ENCODE data around the gene AMN1.
"Not testable (repeated sequence)": the region's sequence is repeated elsewhere in the genome, so short reads cannot be mapped to it uniquely, and the experiment has no call there.

AMN1 gene

GRCh38 chr12:31728917-31729640, at the start of gene AMN1:
Gene AMN1 (minus strand): TSS chr12:31729021. CDS start chr12:31729008, 13 bp downstream.
- H3K36me3 Mint-ChIP-seq, result peaks cover 23% of the 10 kb centered on the region
- peak within 1 kb of the TSS; percentile 97 for H3K4me3 Mint-ChIP-seq
- DNase-seq (ENCODE audit: low spot score in 2 of 2) (peak; percentile 100), ATAC-seq (ENCODE audit: low read depth) (peak; percentile 88)
- H3K27me3 Mint-ChIP-seq, result no peaks in the 10 kb centered on the region
- peaks cover 4% of the 10 kb centered on the region for H3K9me3 Mint-ChIP-seq
- peaks cover 28% of the 10 kb centered on the region for H3K4me1 Mint-ChIP-seq
- H3K27ac Mint-ChIP-seq, result peak within 1 kb of the TSS; percentile 91

- peak; percentile 83 for ATAC-seq (ENCODE audit: low read depth)
- H3K27me3 Mint-ChIP-seq, result no peaks in the 10 kb centered on the region
- DNase-seq (ENCODE audit: low spot score in 2 of 2), result no peak
- H3K4me3 Mint-ChIP-seq, result no peak overlapping the region
- peaks cover 2% of the 10 kb centered on the region for H3K36me3 Mint-ChIP-seq
- H3K4me1 Mint-ChIP-seq, result peaks cover 20% of the 10 kb centered on the region
- peak overlapping the region; percentile 45 for H3K27ac Mint-ChIP-seq
- H3K9me3 Mint-ChIP-seq, result no peaks in the 10 kb centered on the region
Observed at GRCh38 chr12:31773867-31774266, 45.0 kb upstream of the AMN1 start.

- H3K36me3 Mint-ChIP-seq, result peaks cover 2% of the 10 kb centered on the region
- H3K4me1 Mint-ChIP-seq, result peaks cover 20% of the 10 kb centered on the region
- H3K9me3 Mint-ChIP-seq, result no peaks in the 10 kb centered on the region
- H3K27ac Mint-ChIP-seq, result peak overlapping the region; percentile 45
- H3K27me3 Mint-ChIP-seq, result no peaks in the 10 kb centered on the region
- DNase-seq (ENCODE audit: low spot score in 2 of 2) (no peak), ATAC-seq (ENCODE audit: low read depth) (no peak)
- H3K4me3 Mint-ChIP-seq, result no peak overlapping the region
Observed at GRCh38 chr12:31773223-31773750, 44.5 kb upstream of the AMN1 start.

GRCh38 chr12:31772685-31773222, 43.9 kb upstream of the AMN1 start:
- H3K27ac Mint-ChIP-seq, result peak overlapping the region; percentile 51
- no peak overlapping the region for H3K4me3 Mint-ChIP-seq
- peaks cover 2% of the 10 kb centered on the region for H3K36me3 Mint-ChIP-seq
- no peak for DNase-seq (ENCODE audit: low spot score in 2 of 2)
- no peak for ATAC-seq (ENCODE audit: low read depth)
- H3K27me3 Mint-ChIP-seq, result no peaks in the 10 kb centered on the region
- no peaks in the 10 kb centered on the region for H3K9me3 Mint-ChIP-seq
- peaks cover 24% of the 10 kb centered on the region for H3K4me1 Mint-ChIP-seq

- H3K27ac Mint-ChIP-seq, result peak overlapping the region; percentile 51
- H3K4me3 Mint-ChIP-seq, result no peak overlapping the region
- no peaks in the 10 kb centered on the region for H3K9me3 Mint-ChIP-seq
- H3K27me3 Mint-ChIP-seq, result no peaks in the 10 kb centered on the region
- H3K36me3 Mint-ChIP-seq, result peaks cover 2% of the 10 kb centered on the region
- ATAC-seq (ENCODE audit: low read depth), result no peak
- H3K4me1 Mint-ChIP-seq, result peaks cover 28% of the 10 kb centered on the region
- no peak for DNase-seq (ENCODE audit: low spot score in 2 of 2)
Observed at GRCh38 chr12:31772186-31772585, 43.4 kb upstream of the AMN1 start.

- DNase-seq (ENCODE audit: low spot score in 2 of 2), result no peak
- H3K27ac Mint-ChIP-seq, result peak overlapping the region; percentile 9
- peaks cover 4% of the 10 kb centered on the region for H3K9me3 Mint-ChIP-seq
- no peak overlapping the region for H3K4me3 Mint-ChIP-seq
- no peak for ATAC-seq (ENCODE audit: low read depth)
- H3K27me3 Mint-ChIP-seq, result no peaks in the 10 kb centered on the region
- H3K36me3 Mint-ChIP-seq, result peaks cover 5% of the 10 kb centered on the region
- peaks cover 22% of the 10 kb centered on the region for H3K4me1 Mint-ChIP-seq
Observed at GRCh38 chr12:31768046-31768445, 39.2 kb upstream of the AMN1 start.

GRCh38 chr12:31765931-31766330, 37.1 kb upstream of the AMN1 start:
- H3K27me3 Mint-ChIP-seq, result no peaks in the 10 kb centered on the region
- H3K36me3 Mint-ChIP-seq, result peaks cover 3% of the 10 kb centered on the region
- DNase-seq (ENCODE audit: low spot score in 2 of 2) (no peak), ATAC-seq (ENCODE audit: low read depth) (no peak)
- no peak overlapping the region for H3K4me3 Mint-ChIP-seq
- H3K9me3 Mint-ChIP-seq, result peaks cover 4% of the 10 kb centered on the region
- peaks cover 15% of the 10 kb centered on the region for H3K4me1 Mint-ChIP-seq
- H3K27ac Mint-ChIP-seq, result no peak overlapping the region

GRCh38 chr12:31759632-31760459, 31.0 kb upstream of the AMN1 start:
- no peak for ATAC-seq (ENCODE audit: low read depth)
- peaks cover 3% of the 10 kb centered on the region for H3K36me3 Mint-ChIP-seq
- peak overlapping the region; percentile 46 for H3K27ac Mint-ChIP-seq
- H3K4me3 Mint-ChIP-seq, result no peak overlapping the region
- peaks cover 5% of the 10 kb centered on the region for H3K9me3 Mint-ChIP-seq
- no peaks in the 10 kb centered on the region for H3K27me3 Mint-ChIP-seq
- no peak for DNase-seq (ENCODE audit: low spot score in 2 of 2)
- H3K4me1 Mint-ChIP-seq, result peaks cover 21% of the 10 kb centered on the region

GRCh38 chr12:31758297-31758696, 29.5 kb upstream of the AMN1 start:
- not testable (repeated sequence) for H3K27ac Mint-ChIP-seq

GRCh38 chr12:31756977-31757420, 28.2 kb upstream of the AMN1 start:
- ATAC-seq (ENCODE audit: low read depth), result no peak
- H3K9me3 Mint-ChIP-seq, result peaks cover 3% of the 10 kb centered on the region
- no peak for DNase-seq (ENCODE audit: low spot score in 2 of 2)
- no peaks in the 10 kb centered on the region for H3K27me3 Mint-ChIP-seq
- no peak overlapping the region for H3K4me3 Mint-ChIP-seq
- no peak overlapping the region for H3K27ac Mint-ChIP-seq
- H3K36me3 Mint-ChIP-seq, result peaks cover 2% of the 10 kb centered on the region
- H3K4me1 Mint-ChIP-seq, result peaks cover 27% of the 10 kb centered on the region

More at GRCh38 chr12:31758297-31758696, 29.5 kb upstream of the AMN1 start:
- H3K4me3 Mint-ChIP-seq; H3K9me3 Mint-ChIP-seq; ATAC-seq (ENCODE audit: low read depth); H3K36me3 Mint-ChIP-seq; DNase-seq (ENCODE audit: low spot score in 2 of 2); H3K27me3 Mint-ChIP-seq: not testable (repeated sequence)
- H3K4me1 Mint-ChIP-seq, result peaks cover 22% of the 10 kb centered on the region

GRCh38 chr12:31752450-31752849, 23.6 kb upstream of the AMN1 start:
- Mint-ChIP-seq H3K4me1 (peaks cover 37% of the 10 kb centered on the region), H3K27ac (peak overlapping the region; percentile 76), H3K4me3 (no peak overlapping the region), H3K9me3 (peaks cover 2% of the 10 kb centered on the region), H3K27me3 (no peaks in the 10 kb centered on the region), H3K36me3 (no peaks in the 10 kb centered on the region)
- no peak for ATAC-seq (ENCODE audit: low read depth)
- no peak for DNase-seq (ENCODE audit: low spot score in 2 of 2)

GRCh38 chr12:31751085-31751484, 22.3 kb upstream of the AMN1 start:
- Mint-ChIP-seq H3K27me3 (no peaks in the 10 kb centered on the region), H3K4me1 (peaks cover 42% of the 10 kb centered on the region), H3K4me3 (no peak overlapping the region), H3K36me3 (no peaks in the 10 kb centered on the region), H3K27ac (peak overlapping the region; percentile 93), H3K9me3 (peaks cover 2% of the 10 kb centered on the region)
- ATAC-seq (ENCODE audit: low read depth) (no peak), DNase-seq (ENCODE audit: low spot score in 2 of 2) (no peak)

GRCh38 chr12:31750747-31751039, 21.9 kb upstream of the AMN1 start:
- ATAC-seq (ENCODE audit: low read depth) (no peak), DNase-seq (ENCODE audit: low spot score in 2 of 2) (no peak)
- Mint-ChIP-seq H3K9me3 (peaks cover 2% of the 10 kb centered on the region), H3K36me3 (no peaks in the 10 kb centered on the region), H3K27ac (peak overlapping the region; percentile 93), H3K27me3 (no peaks in the 10 kb centered on the region), H3K4me3 (peak overlapping the region; percentile 39), H3K4me1 (peaks cover 45% of the 10 kb centered on the region)
